ENCODE measurements around the gene HMMR. TPM values are rescaled to one million over a fixed set of nuclear protein-coding genes. Genes with fewer than 3 reads are reported as not detected.

Gene HMMR
- total RNA-seq, 1 experiment from 2014 or later: 74.6 TPM

- TF ChIP-seq EZH2 (IDR thresholded peaks at IDR 0.05; ENCODE audit: low read length, unreplicated experiment) (no peak), CTCF (conservative IDR thresholded peaks at IDR 0.05; ENCODE audit: low read depth, low read length) (no peak), EZH2phosphoT487 (IDR thresholded peaks at IDR 0.05; ENCODE audit: borderline replicate concordance, low read length) (no peak)
- intact Hi-C loops (cut with micrococcal nuclease): no loop called here
- Histone ChIP-seq H3F3A (ENCODE audit: low read length, unreplicated experiment) (no peaks in the 10 kb centered on the region), H3K9me3 (ENCODE audit: low read length) (no peaks in the 10 kb centered on the region), H3K27ac (ENCODE audit: low read length) (no peak overlapping the region), H3K4me1 (ENCODE audit: insufficient read depth, low read length) (peaks cover under 1% of the 10 kb centered on the region), H3K9me2 (replicated peaks; ENCODE audit: low read length) (no peaks in the 10 kb centered on the region), H3K79me2 (ENCODE audit: low read length) (peaks cover 38% of the 10 kb centered on the region), H3K36me3 (ENCODE audit: low read depth, low read length) (peaks cover 53% of the 10 kb centered on the region), H3K27me3 (ENCODE audit: low read length) (no peaks in the 10 kb centered on the region), H2AFZ (ENCODE audit: low read length) (no peak overlapping the region), H3K9ac (ENCODE audit: low read length) (no peak overlapping the region), H3K4me2 (ENCODE audit: low read length) (no peak overlapping the region), H4K20me1 (ENCODE audit: low read length) (no peaks in the 10 kb centered on the region), H3K4me3 (ENCODE audit: low read length) (no peak overlapping the region)
- ATAC-seq (peak; percentile 31; the same call in 1 of the 2 replicates), DNase-seq (no peak)
- BruUV-seq (replicated peaks): no TSS peak
- ChIA-PET POLR2A (ENCODE audit: unreplicated experiment) (interaction anchor here (0.8 kb wide), 1 partner anchor 30 kb away, joined by 4 read pairs; the partner anchor contains the start of gene CCNG1), CTCF (no interaction called here)
Observed at GRCh38 chr5:163467682-163468081, 7.2 kb downstream of the HMMR start.

GRCh38 chr5:163473635-163474243 lies 13.3 kb downstream of the HMMR start:
- no peak overlapping the region for H3K9ac ChIP-seq (ENCODE audit: low read length)
- H3K27me3 ChIP-seq (ENCODE audit: low read length): no peaks in the 10 kb centered on the region
- ATAC-seq (peak; percentile 64; the same call in 1 of the 2 replicates), DNase-seq (peak; percentile 48)
- H3F3A ChIP-seq (ENCODE audit: low read length, unreplicated experiment): no peaks in the 10 kb centered on the region
- no peak overlapping the region for H3K4me2 ChIP-seq (ENCODE audit: low read length)
- peaks cover 68% of the 10 kb centered on the region for H3K36me3 ChIP-seq (ENCODE audit: low read depth, low read length)
- no peaks in the 10 kb centered on the region for H3K9me2 ChIP-seq (replicated peaks; ENCODE audit: low read length)
- H3K4me1 ChIP-seq (ENCODE audit: insufficient read depth, low read length): peaks cover 18% of the 10 kb centered on the region
- no peaks in the 10 kb centered on the region for H3K79me2 ChIP-seq (ENCODE audit: low read length)
- BruUV-seq (replicated peaks): no TSS peak
- no peaks in the 10 kb centered on the region for H3K9me3 ChIP-seq (ENCODE audit: low read length)
- ChIA-PET POLR2A (ENCODE audit: unreplicated experiment) (no interaction called here), CTCF (no interaction called here)
- no peak overlapping the region for H3K27ac ChIP-seq (ENCODE audit: low read length)
- no peaks in the 10 kb centered on the region for H4K20me1 ChIP-seq (ENCODE audit: low read length)
- intact Hi-C loops (cut with micrococcal nuclease): loop anchor here (1.0 kb wide), 1 partner anchor 30 kb away; no protein-coding TSS in a partner anchor
- no peak overlapping the region for H3K4me3 ChIP-seq (ENCODE audit: low read length)
- no peak overlapping the region for H2AFZ ChIP-seq (ENCODE audit: low read length)
- TF ChIP-seq EZH2phosphoT487 (IDR thresholded peaks at IDR 0.05; ENCODE audit: borderline replicate concordance, low read length) (no peak), CTCF (conservative IDR thresholded peaks at IDR 0.05; ENCODE audit: low read depth, low read length) (peak; percentile 65)

GRCh38 chr5:163475411-163475810 lies 15.0 kb downstream of the HMMR start:
- POLR2A ChIA-PET (ENCODE audit: unreplicated experiment): interaction anchor here (0.6 kb wide), 1 partner anchor 14 kb away, joined by 6 read pairs; no protein-coding TSS in a partner anchor
- Histone ChIP-seq H3K9me3 (ENCODE audit: low read length) (no peaks in the 10 kb centered on the region), H3K9me2 (replicated peaks; ENCODE audit: low read length) (no peaks in the 10 kb centered on the region), H3K79me2 (ENCODE audit: low read length) (no peaks in the 10 kb centered on the region), H2AFZ (ENCODE audit: low read length) (no peak overlapping the region), H3K9ac (ENCODE audit: low read length) (no peak overlapping the region), H3F3A (ENCODE audit: low read length, unreplicated experiment) (no peaks in the 10 kb centered on the region), H3K4me1 (ENCODE audit: insufficient read depth, low read length) (peaks cover 24% of the 10 kb centered on the region), H3K27ac (ENCODE audit: low read length) (no peak overlapping the region), H3K4me3 (ENCODE audit: low read length) (no peak overlapping the region), H3K36me3 (ENCODE audit: low read depth, low read length) (peaks cover 71% of the 10 kb centered on the region), H3K4me2 (ENCODE audit: low read length) (no peak overlapping the region), H4K20me1 (ENCODE audit: low read length) (no peaks in the 10 kb centered on the region), H3K27me3 (ENCODE audit: low read length) (no peaks in the 10 kb centered on the region)
- intact Hi-C loops (cut with micrococcal nuclease): no loop called here
- CTCF ChIA-PET: no interaction called here
- TF ChIP-seq CTCF (conservative IDR thresholded peaks at IDR 0.05; ENCODE audit: low read depth, low read length) (no peak), EZH2 (IDR thresholded peaks at IDR 0.05; ENCODE audit: low read length, unreplicated experiment) (no peak), EZH2phosphoT487 (IDR thresholded peaks at IDR 0.05; ENCODE audit: borderline replicate concordance, low read length) (no peak)
- BruUV-seq (replicated peaks): no TSS peak
- DNase-seq (no peak), ATAC-seq (no peak)

Data from PC-3 (cell line).